CD4-positive, alpha-beta T cell treated with Interleukin-12 subunit alpha and Interleukin-12 subunit beta, for 1 hour (primary cell): ENCODE results near the gene IL2RA.
"Not testable (repeated sequence)": the region's sequence is repeated elsewhere in the genome, so short reads cannot be mapped to it uniquely, and the experiment has no call there.

Experiments
- DNase-seq: peaks from one replicate; pipeline ENCODE4 v3.0.0-alpha.2; 2020

IL2RA gene

GRCh38 chr10:6011558-6011957, 50.6 kb downstream of the IL2RA start:
- DNase-seq = no peak

GRCh38 chr10:6010569-6010968, 51.6 kb downstream of the IL2RA start:
- no peak for DNase-seq

- DNase-seq = no peak
Observed at GRCh38 chr10:6009961-6010360, 52.2 kb downstream of the IL2RA start.

- no peak for DNase-seq
Observed at GRCh38 chr10:6009150-6009549, 53.0 kb downstream of the IL2RA start.

- DNase-seq = no peak
Observed at GRCh38 chr10:6008497-6009142, 53.5 kb downstream of the IL2RA start.

- no peak for DNase-seq
Observed at GRCh38 chr10:6006991-6007390, 55.2 kb downstream of the IL2RA start.

- DNase-seq = no peak
Observed at GRCh38 chr10:6006546-6006945, 55.6 kb downstream of the IL2RA start.

- no peak for DNase-seq
Observed at GRCh38 chr10:6005856-6006395, 56.2 kb downstream of the IL2RA start.

GRCh38 chr10:6005161-6005804, 56.9 kb downstream of the IL2RA start:
- not testable (repeated sequence) for DNase-seq

- no peak for DNase-seq
Observed at GRCh38 chr10:6002809-6003510, 59.2 kb downstream of the IL2RA start.

GRCh38 chr10:5999440-6000165, 62.6 kb downstream of the IL2RA start:
- no peak for DNase-seq

- no peak for DNase-seq
Observed at GRCh38 chr10:5996696-5997095, 65.5 kb downstream of the IL2RA start.

GRCh38 chr10:5992398-5992797, 69.8 kb downstream of the IL2RA start:
- no peak for DNase-seq

GRCh38 chr10:5991708-5992107, 70.5 kb downstream of the IL2RA start:
- DNase-seq = no peak

- DNase-seq = no peak
Observed at GRCh38 chr10:5989756-5990155, 72.4 kb downstream of the IL2RA start.

- DNase-seq = no peak
Observed at GRCh38 chr10:5988336-5988920, 73.7 kb downstream of the IL2RA start.

GRCh38 chr10:5987747-5988146, 74.4 kb downstream of the IL2RA start:
- DNase-seq = no peak

- DNase-seq = no peak
Observed at GRCh38 chr10:5985029-5985428, 77.1 kb downstream of the IL2RA start.

GRCh38 chr10:5983774-5984173, 78.4 kb downstream of the IL2RA start:
- DNase-seq = no peak

GRCh38 chr10:5981529-5981928, 80.6 kb downstream of the IL2RA start:
- no peak for DNase-seq

GRCh38 chr10:5978230-5978489, 84.0 kb downstream of the IL2RA start:
- no peak for DNase-seq

GRCh38 chr10:5977471-5978229, 84.5 kb downstream of the IL2RA start, which contains the start of gene IL15RA:
Gene IL15RA, minus strand, starts transcription at chr10:5977543. Its CDS starts 51 bp downstream, at chr10:5977492.
- peak; percentile 84 for DNase-seq
